Stimulated activated CD4-positive, alpha-beta T cell treated with anti-CD3 and anti-CD28 coated beads, TNF-alpha, amount 100 ng/mL, for 24 hours (primary cell): ENCODE data around the gene FCRL4.
"Not testable (repeated sequence)": the region's sequence is repeated elsewhere in the genome, so short reads cannot be mapped to it uniquely, and the experiment has no call there.

Source experiments
- DNase-seq, 3 experiments: peaks; one replicate each; pipeline ENCODE4 v3.0.0-alpha.2; 2020; ENCODE audit warnings: low read depth in 3 of 3

Gene FCRL4

GRCh38 chr1:157551694-157552693, 45.9 kb downstream of the FCRL4 start, which contains the start of gene FCRL5:
TSS of gene FCRL5 (minus strand) at chr1:157552515. CDS start at chr1:157552362, 153 bp downstream.
- no peak for DNase-seq

- DNase-seq, result not testable (repeated sequence)
These were observed 49.8 kb downstream of the FCRL4 start for GRCh38 chr1:157548081-157548480.

- DNase-seq, result no peak
These were observed 55.2 kb downstream of the FCRL4 start for GRCh38 chr1:157542676-157543075.

DNA sequence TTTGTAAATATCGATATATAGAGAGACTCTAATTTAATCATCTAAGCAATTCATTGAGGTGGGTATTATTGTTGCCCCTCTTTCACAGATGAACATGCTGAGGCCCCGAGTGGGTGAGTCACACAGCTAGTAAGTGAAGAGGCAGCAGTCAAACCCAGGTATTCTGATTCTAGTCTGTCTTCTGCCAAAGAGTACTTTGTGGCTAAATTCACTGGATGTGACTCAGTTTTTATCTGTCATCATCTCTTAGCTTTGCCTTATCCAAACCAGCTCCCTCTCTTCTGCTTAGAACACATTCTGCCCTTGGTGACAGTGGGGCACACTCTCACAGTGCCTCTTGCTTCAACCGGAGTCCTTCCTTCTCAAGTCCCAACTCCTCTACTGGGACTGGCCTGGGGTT, 57.0 kb downstream of the FCRL4 start:
- no peak for DNase-seq

DNA sequence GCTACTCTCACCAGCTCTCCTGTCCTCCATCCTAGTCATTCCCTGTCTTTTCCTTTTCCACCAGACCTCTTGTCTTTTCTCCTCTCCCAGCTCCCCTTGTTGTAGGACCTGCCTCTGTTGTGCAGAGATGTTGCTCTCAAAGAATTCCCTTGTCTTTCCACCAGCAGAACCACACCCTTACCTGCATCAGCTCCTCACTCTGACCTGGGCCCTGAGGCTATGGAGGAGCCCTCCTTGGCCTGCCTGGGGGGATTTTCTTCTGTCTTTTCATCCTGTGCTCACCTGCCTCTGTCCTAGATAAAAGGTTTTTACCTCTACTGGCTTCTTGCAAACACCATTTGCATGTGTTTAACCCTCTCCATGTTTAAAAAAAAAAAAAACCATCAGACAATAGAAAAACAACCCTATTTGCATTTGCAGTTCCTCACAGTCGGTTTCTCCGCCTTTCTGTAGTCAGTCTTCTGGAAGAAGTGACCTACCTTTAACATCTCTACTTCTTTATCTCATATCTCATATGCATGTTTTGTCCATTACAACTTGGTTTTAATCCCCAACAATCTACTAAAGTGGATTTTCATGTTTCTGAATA, 57.6 kb downstream of the FCRL4 start:
- DNase-seq, result no peak

- DNase-seq, result no peak
These were observed 58.3 kb downstream of the FCRL4 start for GRCh38 chr1:157539568-157539967.

- no peak for DNase-seq
These were observed 65.3 kb downstream of the FCRL4 start for GRCh38 chr1:157532569-157532968.

GRCh38 chr1:157523774-157524493, 74.0 kb downstream of the FCRL4 start:
- no peak for DNase-seq
